ENCODE data around the gene SERPINB8. TPM values are rescaled to one million over a fixed set of nuclear protein-coding genes. Genes with fewer than 3 reads are reported as not detected.

The SERPINB8 gene
- total RNA-seq, 2 donors from 2014 or later, result 19.3 to 37.8 TPM

GRCh38 chr18:63962137-63962536 is 7.7 kb upstream of the SERPINB8 start:
- intact Hi-C loops (cut with DNase I, micrococcal nuclease), result no loop called here
- ATAC-seq (no peak), DNase-seq (no peak)

GRCh38 chr18:63963615-63964256 is 6.1 kb upstream of the SERPINB8 start:
- intact Hi-C loops (cut with DNase I, micrococcal nuclease), result no loop called here
- ATAC-seq (peak; percentile 95), DNase-seq (peak; percentile 54 to 86)

- ATAC-seq, result no peak
- intact Hi-C loops (cut with DNase I, micrococcal nuclease), result no loop called here
Observed at GRCh38 chr18:63964908-63965307, 5.0 kb upstream of the SERPINB8 start.

GRCh38 chr18:63965716-63966330 is 4.1 kb upstream of the SERPINB8 start:
- no peak for DNase-seq
- no peak for ATAC-seq
- intact Hi-C loops (cut with DNase I, micrococcal nuclease), result no loop called here

More at GRCh38 chr18:63964908-63965307, 5.0 kb upstream of the SERPINB8 start:
- no peak for DNase-seq

GRCh38 chr18:63970809-63971205 is 926 bp downstream of the SERPINB8 start:
- intact Hi-C loops (cut with DNase I, micrococcal nuclease), result no loop called here
- ATAC-seq (peak; percentile 65), DNase-seq (peak; percentile 69 to 83)

GRCh38 chr18:63971320-63972001 is 1.6 kb downstream of the SERPINB8 start:
- ATAC-seq, result no peak
- no peak for DNase-seq
- intact Hi-C loops (cut with DNase I, micrococcal nuclease), result no loop called here

GRCh38 chr18:63972002-63972376 is 2.1 kb downstream of the SERPINB8 start:
- no peak for ATAC-seq
- intact Hi-C loops (cut with DNase I, micrococcal nuclease), result no loop called here
- DNase-seq, result no peak

- intact Hi-C loops (cut with DNase I, micrococcal nuclease), result no loop called here
- ATAC-seq (no peak), DNase-seq (peak; percentile 39 to 49)
Observed at GRCh38 chr18:63974991-63975390, 5.1 kb downstream of the SERPINB8 start.

GRCh38 chr18:63975628-63976027 is 5.7 kb downstream of the SERPINB8 start:
- intact Hi-C loops (cut with DNase I, micrococcal nuclease), result no loop called here
- no peak for ATAC-seq
- DNase-seq, result no peak

- DNase-seq, result no peak
- ATAC-seq, result no peak
- intact Hi-C loops (cut with DNase I, micrococcal nuclease), result no loop called here
Observed at GRCh38 chr18:63977040-63977439, 7.2 kb downstream of the SERPINB8 start.

GRCh38 chr18:63979409-63979920 is 9.6 kb downstream of the SERPINB8 start:
- DNase-seq, result peak; percentile 35 to 40
- intact Hi-C loops (cut with DNase I, micrococcal nuclease), result no loop called here
- ATAC-seq, result peak; percentile 78

- intact Hi-C loops (cut with DNase I, micrococcal nuclease), result no loop called here
- no peak for ATAC-seq
- no peak for DNase-seq
Observed at GRCh38 chr18:63980027-63980426, 10.1 kb downstream of the SERPINB8 start.

GRCh38 chr18:63980896-63981460 is 11.1 kb downstream of the SERPINB8 start:
- intact Hi-C loops (cut with DNase I, micrococcal nuclease), result no loop called here
- ATAC-seq, result no peak
- DNase-seq, result no peak

- ATAC-seq (peak; percentile 46), DNase-seq (no peak)
- intact Hi-C loops (cut with DNase I, micrococcal nuclease), result no loop called here
Observed at GRCh38 chr18:63981719-63982118, 11.8 kb downstream of the SERPINB8 start.

- intact Hi-C loops (cut with DNase I, micrococcal nuclease), result no loop called here
- ATAC-seq (no peak), DNase-seq (no peak)
Observed at GRCh38 chr18:63982361-63982760, 12.5 kb downstream of the SERPINB8 start.

GRCh38 chr18:63986885-63987284 is 17.0 kb downstream of the SERPINB8 start:
- DNase-seq (no peak), ATAC-seq (no peak)
- intact Hi-C loops (cut with DNase I, micrococcal nuclease), result no loop called here

GRCh38 chr18:63987743-63988142 is 17.9 kb downstream of the SERPINB8 start:
- DNase-seq, result no peak
- intact Hi-C loops (cut with DNase I, micrococcal nuclease), result no loop called here
- no peak for ATAC-seq

- intact Hi-C loops (cut with DNase I, micrococcal nuclease), result no loop called here
- ATAC-seq, result no peak
- DNase-seq, result no peak
Observed at GRCh38 chr18:63992751-63993150, 22.9 kb downstream of the SERPINB8 start.

GRCh38 chr18:63994783-63995399 is 25.0 kb downstream of the SERPINB8 start:
- ATAC-seq (peak; percentile 43), DNase-seq (peak in 1 of 2 donors; percentile 43)
- intact Hi-C loops (cut with DNase I, micrococcal nuclease), result no loop called here

Measured in left colon (tissue), 2 donors.